AG04450 (cell line): ENCODE measurements around the gene TLR3. TPM values are rescaled to one million over a fixed set of nuclear protein-coding genes. Genes with fewer than 3 reads are reported as not detected.

Experiments
- CTCF ChIA-PET: fragments of 300-600, 350-600 bp; formaldehyde crosslinking; extraction: SDS; loops from one replicate; lab custom pipeline; 2022; ENCODE audit warnings: antibody characterized with exemption, inconsistent platforms; lab: Charles Lee
- POLR2A ChIA-PET: fragments of 350-600 bp; formaldehyde crosslinking; extraction: SDS; loops from one replicate; lab custom pipeline; 2021; ENCODE audit warnings: antibody characterized with exemption, inconsistent platforms; lab: Yijun Ruan, JAX
- DNase-seq: peaks from one replicate; pipeline ENCODE4 v3.0.0-alpha.2; 2011; ENCODE audit warnings: low read depth, low spot score
- H3K27ac ChIP-seq: one replicate; pipeline ENCODE4 v1.5.1; 2012; ENCODE audit warnings: low read depth, low read length, control low read depth
- H3K27me3 ChIP-seq: one replicate; pipeline ENCODE4 v1.6.0; 2012; ENCODE audit warnings: low read length; ENCODE audit not compliant: control insufficient read depth, insufficient read depth
- H3K4me3 ChIP-seq: 2 replicates; pipeline ENCODE4 v1.5.1; 2011; ENCODE audit warnings: mild to moderate bottlenecking, low read depth, low read length, control low read depth
- H3K9me3 ChIP-seq: 2 replicates; pipeline ENCODE4 v1.5.1; 2012; ENCODE audit warnings: low read length; ENCODE audit not compliant: control insufficient read depth, insufficient read depth
- polyA plus RNA-seq: library from polyadenylated mRNA; depleted of rRNA; stranded (reverse); fragments of >200 nt; gene quantifications from 2 replicates; pipeline ENCODE4 v1.2.3, GENCODE V29; 2011
- TF ChIP-seq, protein P1 (sequence below): IDR thresholded peaks from 2 replicates; pipeline ENCODE4 v1.5.1; 2011; ENCODE audit warnings: low read depth, low read length, control low read depth, inconsistent platforms

TLR3 gene
- polyA plus RNA-seq, 1 experiment, result 1.1 TPM

DNA sequence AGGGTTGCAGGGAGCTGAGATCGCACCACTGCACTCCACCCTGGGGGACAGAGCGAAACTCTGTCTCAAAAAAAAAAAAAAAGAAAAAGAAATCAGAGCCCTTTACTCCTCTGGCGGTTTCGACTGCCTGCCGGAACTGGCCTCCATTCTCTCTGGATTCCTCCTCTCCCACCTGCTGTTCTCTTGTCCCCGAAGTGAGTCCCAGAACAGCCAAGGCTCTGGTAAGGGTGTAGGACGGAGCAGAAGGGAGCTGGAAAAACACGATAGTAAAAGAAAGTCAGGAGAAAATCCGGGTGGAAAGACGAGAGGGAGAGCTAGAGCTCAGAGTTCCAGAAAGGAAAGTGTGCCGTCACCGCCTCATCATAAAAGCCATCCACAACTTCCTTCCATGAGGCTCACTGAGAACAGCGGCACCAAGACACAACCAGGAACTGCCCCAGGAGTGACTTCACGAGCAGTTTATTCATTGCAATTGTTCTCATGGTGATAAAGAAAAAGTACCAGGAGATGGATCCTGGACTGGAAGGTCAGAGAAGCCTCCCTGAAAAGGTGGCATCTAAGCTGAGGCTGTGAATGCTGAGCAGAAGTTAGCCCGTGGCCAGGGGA is 12.3 kb downstream of the TLR3 start:
- H3K9me3 ChIP-seq, result no peaks in the 10 kb centered on the region
- ChIA-PET CTCF (interaction anchor here (2.6 kb wide), 1 partner anchor 43 kb away, joined by 7 read pairs; no protein-coding TSS in a partner anchor), POLR2A (no interaction called here)
- H3K4me3 ChIP-seq, result no peak overlapping the region
- TF ChIP-seq, protein P1, sequence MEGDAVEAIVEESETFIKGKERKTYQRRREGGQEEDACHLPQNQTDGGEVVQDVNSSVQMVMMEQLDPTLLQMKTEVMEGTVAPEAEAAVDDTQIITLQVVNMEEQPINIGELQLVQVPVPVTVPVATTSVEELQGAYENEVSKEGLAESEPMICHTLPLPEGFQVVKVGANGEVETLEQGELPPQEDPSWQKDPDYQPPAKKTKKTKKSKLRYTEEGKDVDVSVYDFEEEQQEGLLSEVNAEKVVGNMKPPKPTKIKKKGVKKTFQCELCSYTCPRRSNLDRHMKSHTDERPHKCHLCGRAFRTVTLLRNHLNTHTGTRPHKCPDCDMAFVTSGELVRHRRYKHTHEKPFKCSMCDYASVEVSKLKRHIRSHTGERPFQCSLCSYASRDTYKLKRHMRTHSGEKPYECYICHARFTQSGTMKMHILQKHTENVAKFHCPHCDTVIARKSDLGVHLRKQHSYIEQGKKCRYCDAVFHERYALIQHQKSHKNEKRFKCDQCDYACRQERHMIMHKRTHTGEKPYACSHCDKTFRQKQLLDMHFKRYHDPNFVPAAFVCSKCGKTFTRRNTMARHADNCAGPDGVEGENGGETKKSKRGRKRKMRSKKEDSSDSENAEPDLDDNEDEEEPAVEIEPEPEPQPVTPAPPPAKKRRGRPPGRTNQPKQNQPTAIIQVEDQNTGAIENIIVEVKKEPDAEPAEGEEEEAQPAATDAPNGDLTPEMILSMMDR, result no peak
- no peaks in the 10 kb centered on the region for H3K27me3 ChIP-seq
- H3K27ac ChIP-seq, result no peak overlapping the region
- DNase-seq, result no peak

- TF ChIP-seq, protein P1, result no peak
- H3K4me3 ChIP-seq, result no peak overlapping the region
- H3K27ac ChIP-seq, result no peak overlapping the region
- H3K27me3 ChIP-seq, result no peaks in the 10 kb centered on the region
- ChIA-PET POLR2A (no interaction called here), CTCF (interaction anchor here (2.6 kb wide), 1 partner anchor 44 kb away, joined by 7 read pairs; no protein-coding TSS in a partner anchor)
- no peaks in the 10 kb centered on the region for H3K9me3 ChIP-seq
- no peak for DNase-seq
Observed at GRCh38 chr4:186082221-186082620, 13.3 kb downstream of the TLR3 start.

DNA sequence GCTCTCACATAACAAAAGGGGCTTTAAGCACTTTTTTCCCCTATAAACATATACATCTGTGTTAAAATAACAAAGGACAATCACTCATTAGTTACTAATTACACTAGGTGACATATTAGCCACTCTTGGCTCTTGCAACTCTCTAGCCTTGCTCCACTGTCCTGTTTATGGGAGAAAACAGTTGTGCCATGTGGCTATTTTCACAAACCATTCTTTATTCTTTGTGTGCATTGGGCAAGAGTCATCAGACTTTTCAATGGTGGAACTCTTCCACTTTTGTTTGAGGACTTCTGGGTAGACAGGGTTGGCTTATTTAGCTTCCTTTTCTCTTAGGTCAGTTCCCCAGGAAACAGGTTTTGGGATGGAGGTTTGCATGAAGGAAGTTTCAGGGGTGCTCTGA is 19.6 kb downstream of the TLR3 start:
- Histone ChIP-seq H3K9me3 (peaks cover 6% of the 10 kb centered on the region; the same call in 1 of the 2 replicates), H3K27me3 (no peaks in the 10 kb centered on the region), H3K27ac (no peak overlapping the region), H3K4me3 (no peak overlapping the region)
- TF ChIP-seq, protein P1, result no peak
- DNase-seq, result no peak
- ChIA-PET CTCF (no interaction called here), POLR2A (no interaction called here)

GRCh38 chr4:186092296-186092695 is 23.3 kb downstream of the TLR3 start:
- Histone ChIP-seq H3K4me3 (no peak overlapping the region), H3K9me3 (peaks cover 6% of the 10 kb centered on the region; the same call in 1 of the 2 replicates), H3K27me3 (no peaks in the 10 kb centered on the region), H3K27ac (no peak overlapping the region)
- ChIA-PET POLR2A (no interaction called here), CTCF (no interaction called here)
- DNase-seq, result no peak
- TF ChIP-seq, protein P1, result no peak

- no peak overlapping the region for H3K27ac ChIP-seq
- TF ChIP-seq, protein P1, result no peak
- CTCF ChIA-PET, result no interaction called here
- no peak for DNase-seq
- no peaks in the 10 kb centered on the region for H3K27me3 ChIP-seq
- H3K9me3 ChIP-seq, result peaks cover 6% of the 10 kb centered on the region; the same call in 1 of the 2 replicates
- no peak overlapping the region for H3K4me3 ChIP-seq
- POLR2A ChIA-PET, result no interaction called here
Observed at GRCh38 chr4:186095406-186095805, 26.4 kb downstream of the TLR3 start.
